ENCODE results near the gene NTF4. TPM values are rescaled to one million over a fixed set of nuclear protein-coding genes. Genes with fewer than 3 reads are reported as not detected.
"Not testable (repeated sequence)": the region's sequence is repeated elsewhere in the genome, so short reads cannot be mapped to it uniquely, and the experiment has no call there.

The NTF4 gene
- polyA plus RNA-seq, 6 donors from 2014 or later: not detected

DNA sequence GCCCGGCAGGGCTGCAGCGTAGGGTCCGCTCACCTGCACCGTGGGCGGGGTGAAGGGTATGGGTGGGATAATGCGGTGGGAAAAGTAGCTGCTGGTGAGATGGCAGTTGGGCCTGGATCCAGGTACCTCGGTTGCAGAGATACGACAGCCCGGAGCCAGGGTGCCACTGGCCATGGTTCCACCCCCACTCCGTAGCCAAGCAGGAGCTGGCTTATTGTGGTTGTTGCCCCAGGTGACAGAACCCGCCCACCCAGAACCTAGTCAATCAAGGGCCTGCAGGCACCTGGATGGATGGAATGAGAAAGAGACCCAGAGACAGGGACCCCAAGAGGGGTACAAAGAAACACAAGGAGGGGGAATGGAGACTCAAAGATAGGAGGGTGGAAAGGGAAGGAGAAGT, 44.3 kb downstream of the NTF4 start:
- H3K27ac Mint-ChIP-seq: peak overlapping the region in 2 of 6 donors; percentile 15 to 81
- peaks cover 15 to 37% (median 25%) of the 10 kb centered on the region in 3 donors for H3K4me1 Mint-ChIP-seq
- DNase-seq: no peak
- ATAC-seq (ENCODE audit: low read depth in 2 of 2): no peak
- no peaks in the 10 kb centered on the region for H3K9me3 Mint-ChIP-seq
- H3K4me3 Mint-ChIP-seq: peak overlapping the region in 5 of 8 donors; percentile 51 to 96 (median 73)
- H3K27me3 Mint-ChIP-seq: peaks cover 0 to 8% (median 0%) of the 10 kb centered on the region in 3 donors
- no peaks in the 10 kb centered on the region for H3K36me3 Mint-ChIP-seq

DNA sequence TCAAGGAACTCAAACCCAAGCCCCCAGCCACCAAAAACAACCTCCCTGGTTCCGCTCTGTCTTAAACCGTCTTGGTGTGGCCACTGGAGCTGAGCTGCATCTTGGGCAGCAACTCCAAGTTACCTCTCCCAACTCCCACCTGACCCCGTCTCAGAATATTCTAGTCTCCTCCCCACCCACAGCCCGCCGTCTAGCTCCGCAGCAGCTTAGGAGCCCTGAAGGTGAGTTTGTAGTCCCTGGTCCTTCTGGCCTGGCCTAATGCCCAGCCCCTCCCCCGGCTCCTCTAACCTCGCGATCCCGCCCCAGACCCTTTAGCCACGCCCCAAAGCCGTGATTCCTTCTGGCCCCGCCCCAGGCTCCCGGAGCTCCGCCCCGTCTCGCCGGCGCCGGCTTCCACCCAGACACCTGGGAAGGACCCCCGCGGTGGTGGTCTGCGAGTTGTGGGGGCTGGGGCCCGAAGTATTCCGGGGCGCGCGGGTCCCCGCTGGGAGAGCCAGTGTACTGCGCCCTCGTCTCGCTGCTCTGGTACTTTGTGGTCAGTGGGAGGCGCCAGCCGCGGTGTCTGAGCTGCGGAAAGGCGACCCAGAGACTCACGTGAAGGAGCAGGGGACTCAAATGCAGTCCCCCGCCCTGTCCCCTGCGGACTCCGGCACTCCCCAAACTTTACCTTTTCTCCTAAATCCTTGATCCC, 45.2 kb downstream of the NTF4 start:
- ATAC-seq (ENCODE audit: low read depth in 2 of 2) (peak; percentile 36 to 41), DNase-seq (peak; percentile 49)
- peak overlapping the region in 3 of 6 donors; percentile 12 to 96 (median 22) for H3K27ac Mint-ChIP-seq
- H3K27me3 Mint-ChIP-seq: peaks cover 0 to 8% (median 0%) of the 10 kb centered on the region in 3 donors
- no peaks in the 10 kb centered on the region for H3K9me3 Mint-ChIP-seq
- peaks cover 15 to 37% (median 25%) of the 10 kb centered on the region in 3 donors for H3K4me1 Mint-ChIP-seq
- no peaks in the 10 kb centered on the region for H3K36me3 Mint-ChIP-seq
- peak overlapping the region; percentile 84 to 96 (median 91) for H3K4me3 Mint-ChIP-seq

DNA sequence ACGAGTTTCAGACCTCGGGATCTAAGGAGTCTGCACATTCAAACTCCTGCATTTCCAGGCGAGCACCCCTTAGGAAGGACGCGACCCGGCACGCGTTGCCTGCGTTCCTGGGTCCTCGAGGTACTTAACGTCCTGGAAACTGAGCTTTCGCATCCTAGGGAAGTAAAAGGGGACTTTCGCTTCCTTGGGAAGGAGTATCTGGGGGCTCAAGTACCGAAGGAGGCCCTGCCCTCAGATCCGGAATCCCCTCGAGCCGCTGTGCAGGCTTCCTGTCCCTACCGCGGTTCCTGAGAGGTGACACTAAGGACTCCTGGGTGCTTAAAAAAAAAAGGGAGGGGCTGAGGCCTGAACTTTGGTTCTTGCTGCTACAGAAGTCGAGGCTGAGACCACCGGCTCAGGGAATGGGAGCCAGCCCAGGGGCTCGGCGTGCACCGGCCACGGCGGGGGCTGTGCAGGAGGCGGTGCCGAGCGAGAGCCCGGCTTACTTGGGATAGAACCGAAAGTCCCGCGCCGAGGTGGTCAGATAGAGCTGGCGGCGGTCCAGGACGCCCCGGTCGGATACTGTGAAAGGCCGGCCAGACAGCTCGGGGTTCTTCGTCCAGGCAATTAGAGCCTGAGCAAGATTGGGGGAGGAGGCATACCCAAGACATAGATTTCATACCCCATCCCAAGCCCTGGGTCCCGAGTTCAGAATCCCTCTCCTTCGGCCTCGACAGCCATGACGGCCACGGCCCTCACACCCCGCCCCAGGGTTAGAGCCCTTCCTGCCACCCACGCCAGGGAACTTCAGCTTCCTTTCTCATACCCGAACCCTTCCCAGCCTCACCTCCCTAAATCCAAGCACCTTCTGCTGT, 46.0 kb downstream of the NTF4 start:
- ATAC-seq (ENCODE audit: low read depth in 2 of 2) (peak in 1 of 2 donors; percentile 18), DNase-seq (peak; percentile 19)
- H3K27me3 Mint-ChIP-seq, H3K9me3 Mint-ChIP-seq, H3K36me3 Mint-ChIP-seq: not testable (repeated sequence)
- Mint-ChIP-seq H3K4me3 (peak overlapping the region; percentile 84 to 96 (median 91)), H3K4me1 (peaks cover 15 to 37% (median 25%) of the 10 kb centered on the region in 3 donors), H3K27ac (peak overlapping the region in 3 of 6 donors; percentile 12 to 96 (median 22))

DNA sequence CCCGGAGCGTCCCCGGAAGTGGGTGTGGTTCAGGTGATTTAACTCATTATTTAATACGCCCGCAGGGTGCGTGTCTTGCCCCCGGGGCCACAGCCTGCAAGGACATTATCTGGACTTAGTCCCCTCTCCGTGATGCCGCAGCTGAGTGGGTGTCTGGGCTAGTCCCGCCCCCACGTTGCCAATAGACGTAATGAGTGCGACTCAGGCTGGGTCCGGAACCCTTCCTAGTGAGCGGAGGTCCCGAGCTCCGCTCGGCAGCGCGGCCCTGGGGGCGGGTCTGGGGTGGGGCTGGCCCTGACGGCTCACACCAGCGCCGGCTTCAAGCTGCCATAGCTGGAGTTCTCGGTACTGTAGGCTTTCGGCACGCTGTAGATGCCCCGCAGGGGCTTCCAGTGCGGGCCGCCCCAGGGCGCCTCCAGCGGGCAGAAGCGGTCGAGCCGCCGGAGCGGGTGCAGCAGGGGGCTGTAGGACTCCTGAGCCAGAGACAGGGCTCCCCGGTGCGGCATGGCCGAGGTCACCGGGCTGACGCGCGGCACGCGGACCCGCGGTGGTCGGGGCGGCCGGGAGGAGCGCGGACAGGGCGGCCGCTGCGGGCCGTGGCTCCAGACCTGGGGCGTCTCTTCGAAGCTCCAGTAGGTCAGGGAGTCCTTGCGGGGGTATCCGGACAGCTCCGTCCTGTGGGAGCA, 46.8 kb downstream of the NTF4 start:
- peaks cover 0 to 8% (median 0%) of the 10 kb centered on the region in 3 donors for H3K27me3 Mint-ChIP-seq
- DNase-seq: peak; percentile 62

DNA sequence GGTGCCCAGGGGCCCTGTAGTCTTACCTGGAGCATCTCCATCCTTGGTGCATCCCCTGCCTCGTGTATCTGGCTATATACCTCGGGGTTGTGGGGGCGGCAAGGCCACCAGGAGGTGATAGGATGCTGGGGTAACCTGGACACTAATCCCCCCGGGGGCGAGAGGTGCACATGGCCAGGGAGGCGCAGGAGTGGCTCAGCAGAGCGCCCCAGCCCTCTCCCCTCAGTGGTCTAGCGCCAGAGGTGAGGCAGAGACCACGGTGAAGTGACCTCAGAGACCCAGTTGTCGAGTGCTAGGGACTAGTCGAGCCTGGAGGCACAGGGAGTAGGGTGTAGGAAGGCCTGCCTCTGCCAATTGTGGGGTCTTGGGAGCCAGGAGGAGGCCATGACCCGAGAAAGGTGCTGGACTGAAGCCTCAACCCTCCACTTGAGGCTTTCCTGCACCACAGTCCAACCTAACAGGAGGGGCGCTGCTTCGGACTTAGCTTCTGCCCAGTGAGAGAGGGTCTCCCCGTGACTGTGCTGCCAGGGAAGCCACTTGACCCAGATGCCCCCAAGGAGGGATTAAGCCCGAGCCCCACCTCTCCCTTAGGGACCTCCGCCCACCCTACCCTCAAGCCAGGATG, 47.5 kb downstream of the NTF4 start, which contains the start of gene LHB:
TSS of gene LHB (minus strand) at position 51 of the 625 bp plus-strand sequence. CDS start at position 41, 10 bp downstream.
- Mint-ChIP-seq H3K4me3 (peak within 1 kb of the TSS; percentile 84 to 96 (median 91)), H3K4me1 (peaks cover 15 to 37% (median 25%) of the 10 kb centered on the region in 3 donors), H3K27ac (peak within 1 kb of the TSS in 2 of 6 donors; percentile 52 to 60), H3K36me3 (no peaks in the 10 kb centered on the region), H3K27me3 (peaks cover 0 to 8% (median 0%) of the 10 kb centered on the region in 3 donors), H3K9me3 (no peaks in the 10 kb centered on the region)
- ATAC-seq (ENCODE audit: low read depth in 2 of 2) (no peak), DNase-seq (no peak)

More for the DNA sequence above, 46.8 kb downstream of the NTF4 start:
- ATAC-seq (ENCODE audit: low read depth in 2 of 2): peak; percentile 89 to 90
- H3K27ac Mint-ChIP-seq: peak overlapping the region in 1 of 6 donors; percentile 32
- peak overlapping the region; percentile 84 to 96 (median 91) for H3K4me3 Mint-ChIP-seq
- H3K36me3 Mint-ChIP-seq: no peaks in the 10 kb centered on the region
- H3K4me1 Mint-ChIP-seq: peaks cover 15 to 37% (median 25%) of the 10 kb centered on the region in 3 donors
- no peaks in the 10 kb centered on the region for H3K9me3 Mint-ChIP-seq

DNA sequence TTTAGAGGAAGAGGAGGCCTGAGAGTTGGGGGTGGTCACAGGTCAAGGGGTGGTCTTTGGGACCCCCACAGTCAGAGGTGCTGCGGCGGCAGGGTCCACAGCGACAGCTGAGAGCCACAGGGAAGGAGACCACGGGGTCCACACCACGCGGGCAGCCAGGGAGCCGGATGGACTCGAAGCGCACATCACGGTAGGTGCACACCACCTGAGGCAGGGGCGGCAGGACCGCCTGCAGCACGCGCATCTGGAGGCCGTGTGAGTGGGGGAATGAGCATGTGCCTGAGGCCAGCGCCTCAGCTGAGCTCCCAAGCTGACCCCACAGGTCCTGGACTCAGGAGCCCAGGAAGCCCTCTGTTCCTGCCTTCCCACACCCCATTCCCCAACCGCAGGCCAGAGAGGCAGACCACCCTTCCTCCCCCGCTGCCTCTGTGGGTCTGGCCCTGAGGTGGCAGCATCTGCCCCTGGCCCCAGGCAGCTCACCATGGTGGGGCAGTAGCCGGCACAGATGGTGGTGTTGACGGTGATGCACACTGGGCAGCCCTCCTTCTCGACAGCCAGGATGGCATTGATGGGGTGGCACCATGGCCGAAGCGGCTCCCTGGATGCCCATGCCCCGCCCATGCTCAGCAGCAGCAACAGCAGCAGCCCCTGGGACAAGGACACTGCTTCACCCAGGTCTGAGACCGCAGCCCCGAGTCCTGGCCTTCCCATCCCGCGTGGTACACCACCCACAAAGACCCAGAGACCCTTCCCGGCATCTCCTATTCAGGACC, 48.4 kb downstream of the NTF4 start:
- H3K4me3 Mint-ChIP-seq: peak overlapping the region in 4 of 8 donors; percentile 27 to 75 (median 43)
- ATAC-seq (ENCODE audit: low read depth in 2 of 2) (no peak), DNase-seq (no peak)
- peak overlapping the region in 2 of 6 donors; percentile 52 to 90 for H3K27ac Mint-ChIP-seq
- peaks cover 13 to 33% (median 22%) of the 10 kb centered on the region in 3 donors for H3K4me1 Mint-ChIP-seq
- H3K27me3 Mint-ChIP-seq: peaks cover 0 to 8% (median 0%) of the 10 kb centered on the region in 3 donors
- no peaks in the 10 kb centered on the region for H3K36me3 Mint-ChIP-seq
- H3K9me3 Mint-ChIP-seq: no peaks in the 10 kb centered on the region

DNA sequence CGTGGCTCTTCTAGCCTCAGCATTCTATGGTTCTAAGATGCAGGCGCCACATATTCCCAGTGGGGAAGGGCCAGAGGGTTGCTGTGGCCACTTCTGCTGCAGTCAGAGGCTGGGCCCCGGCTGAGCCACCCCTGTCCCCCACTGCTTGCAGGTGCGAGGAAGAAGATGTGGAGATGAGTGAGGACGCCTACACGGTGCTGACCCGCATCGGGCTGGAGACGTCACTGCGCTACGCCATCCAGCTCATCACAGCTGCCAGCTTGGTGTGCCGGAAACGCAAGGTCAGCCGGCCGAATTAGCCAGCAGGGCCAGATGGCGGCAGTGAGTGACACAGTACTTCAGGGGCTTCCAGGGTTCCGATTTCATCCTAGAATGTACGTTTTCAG, 49.8 kb downstream of the NTF4 start:
- Mint-ChIP-seq H3K27me3 (peaks cover 0 to 8% (median 0%) of the 10 kb centered on the region in 3 donors), H3K9me3 (no peaks in the 10 kb centered on the region), H3K4me1 (peaks cover 12 to 19% (median 12%) of the 10 kb centered on the region in 3 donors), H3K27ac (peak overlapping the region in 1 of 6 donors; percentile 47), H3K4me3 (peak overlapping the region in 2 of 8 donors; percentile 15 to 62), H3K36me3 (peaks cover 0 to 9% of the 10 kb centered on the region in 2 donors)
- no peak for ATAC-seq (ENCODE audit: low read depth in 2 of 2)
- DNase-seq: no peak

DNA sequence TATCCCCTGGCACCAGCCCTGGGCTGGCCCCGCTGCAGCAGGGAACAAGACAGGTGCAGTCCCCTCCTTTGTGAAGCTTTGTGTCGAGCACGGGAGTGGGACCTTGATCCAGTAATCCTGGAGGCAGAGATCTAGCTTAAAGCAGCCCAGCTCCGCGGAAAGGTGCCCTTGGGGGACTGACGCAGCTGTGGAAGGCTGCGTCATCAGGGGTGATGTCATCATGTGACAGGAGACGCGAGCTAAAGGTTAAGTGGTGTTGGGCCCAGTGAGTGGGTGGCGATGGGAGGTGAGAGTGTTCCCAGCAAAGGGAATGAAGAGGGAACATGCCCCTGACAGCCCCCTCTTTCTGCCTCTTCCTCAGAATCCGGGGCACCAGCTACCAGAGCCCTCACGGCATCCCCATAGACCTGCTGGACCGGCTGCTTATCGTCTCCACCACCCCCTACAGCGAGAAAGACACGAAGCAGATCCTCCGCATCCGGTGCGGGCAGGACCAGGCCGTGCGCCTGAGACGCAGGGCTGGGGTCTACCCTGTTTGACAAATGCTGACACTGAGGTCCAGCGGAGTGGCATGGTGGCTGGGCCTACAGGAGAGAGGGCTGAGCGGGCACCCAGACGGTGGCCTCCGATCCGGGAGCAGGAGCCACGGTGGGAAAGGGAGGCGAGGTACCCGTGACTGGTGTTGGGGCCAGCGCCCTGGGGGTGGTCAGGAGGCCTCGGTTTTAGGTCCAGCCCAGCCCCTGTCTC, 50.3 kb downstream of the NTF4 start:
- ATAC-seq (ENCODE audit: low read depth in 2 of 2) (no peak), DNase-seq (no peak)
- H3K27me3 Mint-ChIP-seq: peaks cover 0 to 5% (median 0%) of the 10 kb centered on the region in 3 donors
- no peak overlapping the region for H3K27ac Mint-ChIP-seq
- H3K4me3 Mint-ChIP-seq: peak overlapping the region in 2 of 8 donors; percentile 30 to 76
- peaks cover 0 to 9% of the 10 kb centered on the region in 2 donors for H3K36me3 Mint-ChIP-seq
- H3K4me1 Mint-ChIP-seq: peaks cover 8 to 16% (median 8%) of the 10 kb centered on the region in 3 donors
- H3K9me3 Mint-ChIP-seq: no peaks in the 10 kb centered on the region

DNA sequence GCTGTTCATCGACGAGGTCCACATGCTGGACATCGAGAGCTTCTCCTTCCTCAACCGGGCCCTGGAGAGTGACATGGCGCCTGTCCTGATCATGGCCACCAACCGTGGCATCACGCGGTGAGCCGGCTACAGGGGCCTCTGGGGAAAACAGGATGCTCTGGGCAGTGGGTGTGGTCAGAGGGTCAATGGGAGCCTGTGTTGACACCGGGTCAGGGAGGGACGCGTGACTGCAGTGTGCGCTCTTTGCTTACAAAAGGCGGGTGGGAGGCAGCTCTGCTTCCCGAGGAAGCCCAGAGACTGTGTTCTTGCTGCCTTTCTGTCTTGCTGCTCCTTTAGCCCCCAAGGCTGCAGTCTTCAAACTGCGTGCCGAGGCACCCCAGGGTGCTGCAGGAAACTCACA, 53.4 kb downstream of the NTF4 start:
- no peaks in the 10 kb centered on the region for H3K27me3 Mint-ChIP-seq
- H3K9me3 Mint-ChIP-seq: no peaks in the 10 kb centered on the region
- ATAC-seq (ENCODE audit: low read depth in 2 of 2): no peak
- peaks cover 0 to 9% of the 10 kb centered on the region in 2 donors for H3K36me3 Mint-ChIP-seq
- no peak overlapping the region for H3K4me3 Mint-ChIP-seq
- no peak for DNase-seq
- no peak overlapping the region for H3K27ac Mint-ChIP-seq
- peaks cover 0 to 4% (median 0%) of the 10 kb centered on the region in 3 donors for H3K4me1 Mint-ChIP-seq

Measured in naive B cell (primary cell).